ENCODE results near the gene ADTRP.
"Not testable (repeated sequence)": the region's sequence is repeated elsewhere in the genome, so short reads cannot be mapped to it uniquely, and the experiment has no call there.

The ADTRP gene

DNA sequence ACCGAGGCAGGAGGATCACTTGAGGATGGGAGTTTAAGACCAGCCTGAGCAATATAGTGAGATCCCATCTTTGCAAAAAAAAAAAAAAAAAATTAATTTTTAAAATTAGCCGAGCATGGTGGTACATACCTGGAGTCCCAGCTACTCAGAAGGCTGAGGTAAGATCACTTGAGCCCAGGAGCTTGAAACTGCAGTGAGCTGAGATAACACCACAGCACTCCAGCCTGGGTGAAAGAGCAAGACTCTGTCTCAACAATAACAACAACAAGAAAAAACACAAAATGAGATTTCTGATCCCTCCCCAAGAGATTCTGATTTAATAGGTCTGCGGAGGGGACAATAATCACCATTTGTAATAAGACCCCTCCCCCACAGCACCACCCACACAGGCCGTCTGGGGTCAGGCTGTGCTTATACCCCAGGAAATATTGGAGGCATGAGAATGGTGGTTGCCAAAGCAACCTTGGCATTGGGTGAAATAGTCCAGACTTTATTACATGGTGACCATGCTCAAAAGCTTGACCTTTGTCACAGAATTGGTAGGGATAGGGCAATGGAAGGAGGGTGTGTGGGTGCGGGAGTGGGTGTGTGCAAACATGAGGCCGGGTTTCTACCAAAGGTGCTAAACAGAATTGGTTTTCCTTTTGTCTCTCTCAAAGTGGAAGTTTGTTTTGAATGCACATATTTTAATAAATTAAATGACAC is 24.4 kb upstream of the ADTRP start:
- no peak for DNase-seq

DNA sequence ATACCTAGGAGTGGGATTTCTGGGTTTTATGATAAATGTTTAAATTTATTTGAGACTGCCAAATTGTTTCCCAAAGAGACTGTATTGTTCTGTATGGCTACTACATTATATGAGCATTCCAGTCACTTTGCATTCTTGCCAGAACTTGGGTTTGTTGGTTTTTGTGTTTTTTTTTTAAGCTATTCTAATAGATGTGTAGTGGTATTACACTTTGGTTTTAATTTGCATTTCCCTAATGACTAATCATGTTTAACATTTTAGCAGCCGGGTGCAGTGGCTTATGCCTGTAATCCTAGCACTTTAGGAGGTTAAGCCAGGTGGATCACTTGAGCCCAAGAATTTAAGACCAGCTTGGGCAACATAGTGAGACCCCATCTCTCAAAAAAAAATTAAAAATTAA is 21.9 kb upstream of the ADTRP start:
- DNase-seq: not testable (repeated sequence)

DNA sequence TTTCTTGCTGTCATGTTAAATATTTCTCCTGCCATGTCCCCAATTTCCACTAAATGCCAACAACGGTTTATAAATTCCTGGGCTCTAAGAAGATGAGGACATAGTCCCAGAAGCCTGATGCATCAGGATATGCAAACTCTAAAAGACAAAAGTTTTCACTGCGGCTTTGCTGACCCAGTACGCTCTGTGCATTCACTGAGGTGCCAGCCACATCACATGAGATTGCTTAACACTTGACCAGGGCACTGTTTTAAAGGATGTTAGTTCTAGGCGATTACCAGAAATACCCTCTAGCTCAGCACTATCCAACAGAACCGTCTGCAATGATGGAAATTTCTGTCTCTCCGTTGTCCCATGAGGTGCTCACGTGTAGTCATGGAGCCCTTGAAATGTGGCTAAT is 19.9 kb upstream of the ADTRP start:
- no peak for DNase-seq

DNA sequence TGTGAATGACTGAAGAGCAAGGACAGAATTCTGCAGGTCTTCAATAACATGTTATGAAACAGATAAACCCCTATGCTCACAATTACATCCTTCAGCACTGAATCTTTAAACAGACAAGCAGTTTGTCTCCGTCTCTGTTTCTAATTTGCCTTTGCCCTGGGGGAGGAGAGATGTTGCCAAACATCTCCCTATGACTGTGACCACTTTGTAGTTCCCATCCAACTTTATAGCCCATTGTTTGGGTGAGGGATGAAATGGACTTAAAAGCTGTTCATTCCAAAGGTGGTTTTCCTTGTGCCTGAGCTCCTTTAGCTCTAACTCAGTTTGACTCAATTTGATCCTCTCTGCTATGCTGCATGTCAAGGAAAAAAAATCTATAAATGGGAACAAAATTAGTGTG is 19.5 kb upstream of the ADTRP start:
- DNase-seq: no peak

DNA sequence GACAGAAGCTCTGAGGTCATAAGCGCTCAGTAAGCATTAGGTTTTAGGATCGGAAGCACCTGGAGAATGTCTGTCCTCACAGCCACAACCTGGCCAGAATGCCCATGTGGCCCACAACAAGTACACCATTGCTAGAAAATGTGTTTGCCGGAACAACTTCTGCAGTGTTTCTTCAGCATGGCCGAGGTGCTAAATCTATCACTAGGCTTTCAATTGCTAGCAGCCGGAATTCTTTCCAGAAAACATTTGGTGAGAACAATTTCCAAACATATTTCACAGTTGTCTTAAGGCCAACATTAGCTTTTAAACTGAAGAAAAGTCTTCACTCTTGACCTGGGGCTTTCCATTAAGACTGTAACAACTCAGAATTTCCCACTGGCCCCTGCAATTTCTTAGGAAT is 18.2 kb upstream of the ADTRP start:
- DNase-seq: no peak

DNA sequence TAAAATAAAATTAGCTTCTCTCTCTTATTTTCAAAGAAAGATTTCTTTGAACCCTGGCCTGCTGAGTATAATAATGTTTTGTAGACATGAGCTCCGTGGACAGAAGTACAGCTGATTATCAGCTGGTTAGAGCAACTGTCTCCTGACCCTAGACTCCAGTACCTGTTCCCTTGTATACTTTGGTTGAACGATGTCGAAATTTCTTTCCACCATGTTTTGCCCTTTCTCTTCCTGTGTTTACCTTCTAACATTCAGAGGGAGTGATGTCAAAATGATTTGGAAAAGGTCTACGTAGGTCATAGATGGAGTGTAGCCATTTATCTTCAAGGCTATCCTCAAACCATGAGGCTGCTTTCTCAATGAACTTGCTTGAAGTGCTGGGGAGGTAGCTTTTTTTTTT is 16.8 kb upstream of the ADTRP start:
- no peak for DNase-seq

DNA sequence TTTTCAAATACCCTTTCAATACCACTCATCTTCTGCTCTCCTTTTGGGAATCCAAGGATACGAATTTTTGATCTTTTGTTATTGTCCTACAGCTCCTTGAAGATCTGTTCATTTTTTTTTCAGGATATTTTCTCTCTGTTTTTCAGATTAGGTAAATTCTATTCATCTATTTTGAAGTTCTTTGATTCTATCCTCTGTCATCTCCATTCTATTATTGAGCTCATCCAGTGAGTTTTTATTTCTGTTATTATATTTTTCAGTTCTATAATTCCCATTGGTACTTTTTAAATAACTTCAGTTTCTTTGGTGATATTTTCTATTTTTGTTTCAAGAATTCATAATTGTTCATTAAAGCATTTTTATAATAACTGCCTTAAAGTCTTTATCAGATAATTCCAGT is 14.7 kb upstream of the ADTRP start:
- no peak for DNase-seq

DNA sequence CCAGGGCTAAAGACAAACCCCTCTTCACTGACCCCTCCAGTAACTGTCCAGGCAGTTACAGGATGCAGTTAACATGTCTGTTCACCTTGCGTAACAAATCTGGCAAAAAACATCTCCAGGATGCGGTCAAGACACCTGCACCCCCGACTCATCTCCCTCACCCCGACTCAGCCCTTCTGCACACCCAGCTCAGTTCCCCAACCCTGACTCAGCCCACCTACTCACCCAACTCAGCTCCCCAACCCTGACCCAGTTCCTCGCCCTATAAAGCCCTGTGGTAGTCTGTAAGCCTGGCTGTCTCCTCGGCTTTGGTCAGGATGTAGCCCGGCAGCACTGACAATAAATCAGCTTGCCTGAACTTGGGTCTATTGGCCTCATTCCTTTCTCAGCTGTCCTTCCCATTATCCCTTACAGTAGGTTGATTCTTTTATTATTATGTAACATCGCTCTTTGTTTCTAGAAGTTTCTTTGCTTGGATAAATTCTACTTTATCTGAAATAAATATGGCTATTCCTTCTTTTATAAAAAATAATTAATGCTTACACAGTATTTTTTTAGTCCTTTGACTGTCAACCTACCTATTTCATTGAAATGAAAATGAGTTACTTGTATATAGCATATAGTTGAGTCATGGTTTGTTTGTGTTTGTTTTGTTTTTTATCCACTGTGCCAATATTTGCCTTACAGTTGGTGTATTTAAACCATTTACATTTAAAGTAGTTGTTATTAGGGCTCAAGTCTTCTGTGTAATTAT is 12.9 kb upstream of the ADTRP start:
- DNase-seq: no peak

DNA sequence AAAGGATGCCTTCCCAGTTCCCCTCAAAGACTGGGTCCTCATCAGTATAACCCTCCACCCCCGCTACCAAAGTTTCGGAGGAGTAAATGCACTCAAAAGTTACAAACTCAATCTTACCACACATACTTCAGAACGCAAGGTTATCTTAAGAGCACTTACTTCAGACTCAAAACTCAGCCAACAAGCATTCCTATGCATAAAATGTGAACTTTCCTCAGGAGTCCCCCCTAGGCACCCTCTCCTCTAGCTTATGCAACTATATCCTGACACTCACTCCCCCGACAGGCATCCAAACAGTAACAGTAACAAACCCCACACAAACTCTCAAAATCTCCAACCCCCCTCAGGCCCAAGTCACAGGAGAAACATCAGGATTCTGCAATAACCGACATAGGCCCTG is 11.1 kb upstream of the ADTRP start:
- DNase-seq: no peak

DNA sequence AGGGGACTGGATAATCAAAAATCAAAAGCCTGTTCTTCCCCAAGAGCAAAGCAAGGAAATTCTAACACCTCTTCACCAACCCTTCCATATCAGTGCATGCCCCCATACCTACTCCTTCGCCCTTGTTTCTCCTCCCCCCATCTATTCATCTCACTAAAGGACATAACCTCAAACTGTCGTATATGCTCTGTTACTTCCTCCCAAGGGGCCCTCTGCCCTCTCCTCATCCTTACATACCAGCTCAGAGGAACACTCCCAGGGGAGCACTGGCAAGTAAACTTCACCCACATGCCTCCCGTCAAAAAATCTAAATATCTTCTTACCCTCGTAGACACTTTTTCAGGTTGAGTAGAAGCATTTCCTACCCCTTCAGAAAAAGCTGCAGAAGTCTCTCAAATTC is 9.4 kb upstream of the ADTRP start:
- DNase-seq: no peak

DNA sequence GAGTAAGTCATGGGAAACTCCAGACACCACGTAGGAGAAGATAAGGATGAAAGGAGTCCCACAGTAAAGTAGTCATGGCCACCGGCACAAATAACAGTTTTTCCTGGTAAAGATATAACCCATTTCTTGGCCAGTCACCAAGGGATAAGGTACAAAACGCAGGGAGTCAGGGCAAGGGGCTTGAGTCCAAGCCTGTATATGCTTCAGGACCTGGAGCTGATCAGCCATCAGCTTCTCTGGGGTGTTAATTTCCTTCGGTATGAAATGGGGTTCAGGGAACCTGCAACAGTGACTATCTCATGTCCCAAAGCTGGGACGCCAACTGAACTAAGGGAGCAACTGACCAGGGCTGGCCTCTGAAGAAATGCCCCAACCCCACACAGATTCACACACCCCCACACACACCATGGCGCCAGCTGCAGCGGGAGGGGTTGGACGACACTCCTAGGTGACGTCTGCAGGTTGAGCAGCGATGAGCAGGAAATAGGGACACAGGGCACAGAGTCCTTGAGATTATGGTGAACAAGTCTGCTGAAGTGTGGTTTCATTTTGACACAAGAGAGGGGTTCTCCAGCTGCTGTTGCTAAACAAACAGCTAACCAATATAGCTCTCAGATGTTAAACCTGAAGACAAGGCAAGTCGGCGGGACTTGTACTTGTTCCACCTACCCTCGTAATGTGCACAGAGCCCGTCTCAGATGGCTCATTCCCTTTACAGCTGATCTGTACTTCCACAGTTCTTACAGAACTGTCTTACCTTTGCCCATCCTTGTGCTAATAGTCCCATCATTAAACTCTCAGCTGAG is 7.4 kb upstream of the ADTRP start:
- DNase-seq: no peak

DNA sequence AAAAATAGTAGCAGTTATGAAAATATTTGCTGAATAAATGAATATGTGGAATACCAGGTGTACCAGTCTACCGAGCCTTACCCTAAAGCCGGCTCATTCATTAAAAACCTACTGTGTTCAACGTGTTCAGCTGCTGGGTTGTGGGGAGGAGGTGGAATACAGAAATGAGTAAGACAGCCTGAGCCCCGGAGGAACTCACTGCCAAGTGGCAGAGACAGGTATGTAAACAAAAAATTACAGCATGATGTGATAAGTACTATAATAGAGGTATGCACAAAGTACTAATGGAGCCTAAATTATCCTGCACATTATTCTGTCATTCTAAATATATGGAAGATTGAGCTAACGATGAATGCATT is 6.8 kb upstream of the ADTRP start:
- DNase-seq: no peak

DNA sequence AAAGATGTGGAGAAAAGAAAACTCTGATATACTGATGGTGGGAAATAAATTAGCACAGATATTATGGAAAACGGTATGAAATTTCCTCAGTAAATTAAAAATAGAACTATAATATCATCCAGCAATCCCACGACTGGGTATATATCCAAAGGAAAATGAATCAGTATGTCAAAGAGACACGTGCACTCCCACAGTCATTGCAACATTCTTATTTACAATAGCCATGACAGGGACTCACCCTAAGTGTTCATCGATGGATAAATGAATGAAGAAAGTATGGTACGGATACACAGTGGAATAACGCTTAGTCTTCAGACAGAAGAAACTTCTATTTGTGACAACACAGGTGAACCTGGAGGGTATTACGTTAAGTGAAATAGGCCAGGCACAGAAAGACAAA is 5.7 kb upstream of the ADTRP start:
- no peak for DNase-seq

DNA sequence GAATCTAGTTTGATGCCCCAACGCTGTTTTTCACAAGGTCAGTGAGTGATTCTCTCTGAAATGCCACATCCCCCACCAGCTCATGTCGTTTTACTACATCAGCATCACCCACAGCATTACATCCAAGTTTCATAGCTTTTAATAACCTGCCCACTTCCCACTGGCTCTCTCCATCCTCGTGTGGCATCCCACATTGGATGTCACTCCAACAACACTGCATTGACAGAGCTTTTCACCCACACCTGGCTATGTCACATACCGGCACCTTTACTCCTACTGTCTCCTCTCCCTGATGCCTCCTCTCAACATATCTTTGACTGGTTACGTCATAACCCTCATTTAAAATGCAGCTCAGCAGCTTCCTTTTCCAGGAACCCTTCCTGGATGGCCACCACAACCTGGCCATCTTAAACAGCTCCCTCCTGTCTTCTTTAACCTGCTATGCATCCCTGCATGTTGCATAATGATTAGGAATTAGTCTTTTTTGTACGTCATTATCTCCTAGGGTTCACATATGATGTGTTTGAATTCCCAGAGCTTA is 5.0 kb upstream of the ADTRP start:
- DNase-seq: no peak

DNA sequence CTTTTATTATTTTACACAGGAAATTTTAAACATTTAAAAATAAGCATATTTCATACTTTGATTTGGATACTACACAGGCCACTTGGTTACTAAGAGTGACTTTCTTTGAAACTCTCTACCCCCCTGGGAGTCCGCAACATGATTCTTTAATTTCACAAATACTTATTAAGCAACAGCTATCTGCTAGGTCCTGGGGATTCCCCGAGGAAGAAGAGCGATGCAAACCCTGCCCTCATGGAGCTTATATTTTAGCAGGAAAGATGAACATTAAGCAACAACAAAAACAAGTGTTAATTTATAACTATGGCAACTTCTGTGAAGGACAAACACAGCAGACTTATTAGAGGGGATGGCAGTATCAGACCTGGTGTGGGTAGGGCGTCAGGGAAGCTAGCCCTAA is 3.9 kb upstream of the ADTRP start:
- no peak for DNase-seq

DNA sequence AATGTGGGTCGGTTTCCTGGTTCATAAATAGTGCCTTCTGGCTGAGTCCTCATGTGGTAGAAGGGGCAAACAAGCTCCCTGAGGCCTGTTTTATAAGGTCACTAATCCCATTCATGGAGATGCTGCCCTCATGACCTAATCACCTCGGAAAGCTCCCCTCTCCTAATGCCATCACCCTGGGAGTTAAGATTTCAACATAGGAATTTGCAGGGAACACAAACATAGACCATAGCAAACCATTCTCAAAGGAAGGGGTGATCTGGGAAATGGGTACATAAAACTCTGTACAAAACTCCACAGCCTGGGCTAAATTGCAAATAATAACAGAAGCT is 1.5 kb upstream of the ADTRP start:
- no peak for DNase-seq

DNA sequence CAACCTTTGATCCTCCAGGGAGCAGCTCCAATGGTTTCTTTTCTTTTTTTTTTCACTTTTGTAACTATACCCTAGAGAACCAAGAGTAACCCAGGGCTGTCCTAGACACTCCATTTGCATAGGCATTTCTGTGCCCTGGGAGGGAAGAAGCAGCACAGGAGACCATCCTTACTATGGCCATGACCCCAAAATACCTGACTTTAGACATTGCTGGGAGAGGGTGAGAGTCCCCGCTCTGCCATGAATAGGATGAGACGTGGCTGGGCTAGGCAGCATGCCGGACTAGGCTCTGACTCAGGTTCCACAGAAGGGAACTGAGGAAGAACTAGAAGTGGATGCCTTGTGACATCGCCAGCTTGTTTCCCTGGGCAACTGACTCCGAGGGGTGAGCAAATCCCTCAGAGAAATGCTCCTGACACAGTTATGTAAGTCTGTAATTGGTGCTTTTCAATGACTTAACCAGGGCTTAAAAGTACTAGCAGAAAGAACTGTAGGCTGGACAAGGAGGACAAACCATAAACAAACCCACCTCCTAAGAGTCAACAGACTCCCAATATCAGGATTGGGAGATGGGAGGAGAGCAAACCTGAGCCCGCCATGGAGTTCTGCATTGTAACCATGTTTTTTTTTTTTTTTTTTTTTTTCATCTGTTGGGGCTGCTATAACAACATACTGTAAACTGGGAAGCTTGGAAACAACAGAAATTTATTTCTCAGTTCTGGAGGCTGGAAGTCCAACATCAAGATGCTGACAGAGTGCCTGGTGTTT is 910 bp upstream of the ADTRP start:
- DNase-seq: no peak

DNA sequence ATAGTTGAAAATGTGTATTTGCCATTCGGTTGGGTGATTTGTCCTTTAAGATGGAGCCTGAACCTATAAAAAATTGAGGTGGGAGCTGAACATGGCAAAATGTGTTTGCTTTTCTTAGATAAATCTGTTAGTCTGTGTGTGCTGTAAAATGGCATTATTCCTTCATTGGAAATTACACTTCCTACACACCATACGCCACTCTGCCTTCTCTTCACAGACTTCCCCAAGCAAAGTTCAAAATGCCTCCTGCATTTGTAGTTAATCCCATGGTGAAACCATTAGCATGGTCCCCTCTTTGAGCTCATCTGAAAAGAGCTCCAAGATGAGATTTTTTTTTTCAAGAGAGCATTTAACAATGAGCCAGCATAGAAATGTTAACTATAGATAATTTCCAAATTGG is 567 bp downstream of the ADTRP start:
- no peak for DNase-seq

DNA sequence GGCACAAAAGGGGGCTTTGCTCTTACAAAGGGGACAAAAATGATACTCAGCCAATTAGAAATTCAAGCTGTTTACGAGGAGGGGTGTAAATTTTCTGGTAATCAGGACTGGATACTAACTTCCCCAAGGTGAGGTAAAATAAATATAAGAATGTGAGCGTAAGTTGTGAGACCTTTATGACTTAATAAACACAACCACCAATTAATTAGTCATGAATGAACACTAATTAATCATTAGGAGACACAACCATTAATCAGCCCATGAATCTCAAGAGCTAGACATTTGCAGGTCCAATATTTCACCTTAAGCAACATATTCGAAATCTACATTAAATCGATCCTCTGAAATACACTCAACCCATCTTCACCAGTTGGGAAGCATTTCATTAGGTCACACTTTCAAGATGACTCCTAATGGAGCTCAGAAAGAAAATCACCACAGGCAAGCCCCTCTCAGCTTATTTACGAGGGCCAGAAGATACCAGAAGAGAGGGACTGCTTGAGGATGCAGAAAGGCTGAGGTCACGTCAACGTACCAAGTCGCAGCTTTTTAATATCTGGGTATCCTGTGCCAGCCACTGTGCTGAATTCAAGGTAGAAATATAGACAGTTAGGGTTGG is 2.7 kb downstream of the ADTRP start:
- DNase-seq: no peak

DNA sequence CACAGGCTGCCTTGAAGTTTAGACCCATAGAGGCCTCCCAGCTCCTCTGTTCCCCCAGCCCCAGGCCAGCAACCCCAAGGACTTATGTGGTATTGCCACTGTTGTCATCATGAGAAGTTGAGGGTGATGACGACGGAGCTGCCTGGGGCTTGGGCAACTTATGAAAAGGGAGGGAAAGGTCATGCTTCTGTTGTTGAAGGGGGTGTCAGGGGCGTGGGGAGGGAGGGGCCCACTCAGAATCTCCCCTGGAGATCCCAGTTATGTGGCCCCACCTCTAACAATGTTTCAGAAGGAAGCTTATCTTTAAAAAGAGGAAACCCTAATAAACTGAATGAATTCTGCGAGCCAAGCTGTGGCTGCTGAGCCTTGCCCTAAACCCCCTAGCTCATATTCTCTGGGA is 4.2 kb downstream of the ADTRP start:
- no peak for DNase-seq

DNA sequence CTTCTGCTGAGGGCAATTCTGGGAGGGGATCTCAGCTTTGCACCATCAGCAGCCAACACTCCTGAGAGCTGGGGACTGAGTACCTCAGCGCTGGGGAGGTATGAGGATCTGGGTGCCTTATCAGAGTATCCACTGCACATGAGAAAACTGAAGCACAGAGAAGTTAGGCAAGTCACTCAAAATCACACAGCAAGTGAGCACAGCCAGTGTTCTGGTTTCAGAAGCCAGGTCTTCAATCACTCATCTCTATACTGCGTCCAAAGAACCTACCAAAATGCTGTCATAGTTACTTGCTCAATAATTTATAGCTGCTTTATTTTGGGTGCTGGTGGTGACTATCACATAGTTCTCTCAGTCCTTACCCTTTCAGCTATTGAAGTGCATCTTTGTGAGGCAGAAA is 5.0 kb downstream of the ADTRP start:
- DNase-seq: no peak

DNA sequence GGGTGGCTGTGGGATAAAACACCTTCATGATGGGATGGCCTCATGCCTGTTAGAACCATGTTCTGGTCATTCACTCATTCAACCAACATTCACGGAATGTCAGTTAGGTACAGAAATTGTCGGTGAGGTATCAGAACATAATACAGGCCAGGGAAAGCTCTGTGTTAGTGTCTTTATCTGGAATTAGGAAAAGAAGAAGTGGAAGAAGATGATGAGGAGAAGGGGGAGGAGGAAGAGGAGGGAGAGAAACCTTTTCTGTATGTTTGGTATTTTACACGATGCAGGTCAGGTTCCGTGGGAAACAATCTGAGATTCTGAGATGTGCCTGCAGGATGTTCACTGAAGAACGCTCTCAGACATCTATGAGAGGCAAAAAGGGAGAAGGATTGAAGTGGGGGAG is 5.6 kb downstream of the ADTRP start:
- no peak for DNase-seq
